Liver (tissue), 9 donors: ENCODE data around the gene SLC6A2. TPM values are rescaled to one million over a fixed set of nuclear protein-coding genes. Genes with fewer than 3 reads are reported as not detected.

Source experiments
- DNase-seq: peaks from one replicate; pipeline ENCODE4 v3.0.0-alpha.2; 2017; ENCODE audit warnings: low spot score
- H3K27ac ChIP-seq, 2 donors: one replicate each; pipeline ENCODE4 v1.7.0; 2013; ENCODE audit warnings: inconsistent platforms in 2 of 2, low read length in 2 of 2, control low read depth in 1 of 2, low read depth in 1 of 2, mild to moderate bottlenecking in 1 of 2
- H3K27me3 ChIP-seq, 4 donors: one replicate each; pipeline versions ENCODE4 v1.6.1 to v1.7.0; 2013; ENCODE audit warnings: low read length in 3 of 4, inconsistent platforms in 1 of 4, mild to moderate bottlenecking in 1 of 4, moderate library complexity in 1 of 4; ENCODE audit not compliant: control insufficient read depth in 4 of 4, insufficient read depth in 4 of 4
- H3K36me3 ChIP-seq, 4 donors: one replicate each; pipeline versions ENCODE4 v1.6.1 to v1.7.0; 2013; ENCODE audit warnings: low read length in 3 of 4, mild to moderate bottlenecking in 3 of 4, low read depth in 1 of 4, moderate library complexity in 1 of 4; ENCODE audit not compliant: control insufficient read depth in 4 of 4, insufficient read depth in 3 of 4
- H3K4me1 ChIP-seq, 4 donors: one replicate each; pipeline versions ENCODE4 v1.6.1 to v1.7.0; 2013; ENCODE audit warnings: low read length in 3 of 4, mild to moderate bottlenecking in 3 of 4, moderate library complexity in 1 of 4; ENCODE audit not compliant: control insufficient read depth in 4 of 4, insufficient read depth in 4 of 4
- H3K4me3 ChIP-seq, 3 donors: one replicate each; pipeline versions ENCODE4 v1.6.1 to v1.7.0; 2013; ENCODE audit warnings: low read length in 3 of 3, control low read depth in 1 of 3, low read depth in 1 of 3, mild to moderate bottlenecking in 1 of 3
- H3K9ac ChIP-seq, 2 donors: one replicate each; pipeline ENCODE4 v1.7.0; 2013; ENCODE audit warnings: low read length in 2 of 2, mild to moderate bottlenecking in 2 of 2, moderate library complexity in 2 of 2, control low read depth in 1 of 2, low read depth in 1 of 2
- H3K9me3 ChIP-seq, 4 donors: one replicate each; pipeline versions ENCODE4 v1.6.1 to v1.7.0; 2013; ENCODE audit warnings: low read length in 3 of 4; ENCODE audit not compliant: control insufficient read depth in 4 of 4
- ATF3 ChIP-seq: IDR thresholded peaks from 2 replicates; pipeline ENCODE4 v1.6.1; 2016; ENCODE audit warnings: antibody characterized with exemption
- CTCF ChIP-seq: fragments of 150-350 bp; IDR thresholded peaks from 2 replicates; pipeline ENCODE4 v1.5.1; 2017; ENCODE audit warnings: improper control_type of control experiment, low read depth, low read length; ENCODE audit not compliant: missing input control
- EGR1 ChIP-seq, 2 donors: IDR thresholded peaks; 2 replicates each; pipeline ENCODE4 v1.6.1; 2016 to 2018; ENCODE audit warnings: antibody characterized with exemption in 2 of 2, low read depth in 2 of 2
- FOXA1 ChIP-seq: IDR thresholded peaks from 2 replicates; pipeline ENCODE4 v1.6.1; 2016; ENCODE audit warnings: antibody characterized with exemption
- FOXA2 ChIP-seq: IDR thresholded peaks from 2 replicates; pipeline ENCODE4 v1.6.1; 2016; ENCODE audit warnings: antibody characterized with exemption
- GABPA ChIP-seq, 2 donors: IDR thresholded peaks in 1 of 2; conservative IDR thresholded peaks in 1 of 2; 2 replicates each; pipeline ENCODE4 v1.6.1; 2016; ENCODE audit warnings: antibody characterized with exemption in 2 of 2, mild to moderate bottlenecking in 1 of 2, moderate library complexity in 1 of 2
- HNF4A ChIP-seq, 2 donors: conservative IDR thresholded peaks; 2 replicates each; pipeline ENCODE4 v1.6.1; 2016; ENCODE audit warnings: antibody characterized with exemption in 2 of 2, mild to moderate bottlenecking in 2 of 2
- HNF4G ChIP-seq: IDR thresholded peaks from 2 replicates; pipeline ENCODE4 v1.6.1; 2016; ENCODE audit warnings: antibody characterized with exemption
- JUND ChIP-seq, 2 donors: IDR thresholded peaks; 2 replicates each; pipeline ENCODE4 v1.6.1; 2016; ENCODE audit warnings: antibody characterized with exemption in 2 of 2
- MAX ChIP-seq: IDR thresholded peaks from 2 replicates; pipeline ENCODE4 v1.6.1; 2016; ENCODE audit warnings: antibody characterized with exemption
- NR2F2 ChIP-seq: IDR thresholded peaks from 2 replicates; pipeline ENCODE4 v1.6.1; 2016; ENCODE audit warnings: antibody characterized with exemption
- RAD21 ChIP-seq, 2 donors: IDR thresholded peaks; 2 replicates each; pipeline ENCODE4 v1.6.1; 2016; ENCODE audit warnings: antibody characterized with exemption in 2 of 2, mild to moderate bottlenecking in 2 of 2
- RXRA ChIP-seq, 2 donors: IDR thresholded peaks; 2 replicates each; pipeline ENCODE4 v1.6.1; 2017 to 2018; ENCODE audit warnings: antibody characterized with exemption in 2 of 2, mild to moderate bottlenecking in 1 of 2
- SP1 ChIP-seq: IDR thresholded peaks from 2 replicates; pipeline ENCODE4 v1.6.1; 2018; ENCODE audit warnings: antibody characterized with exemption, mild to moderate bottlenecking
- TAF1 ChIP-seq: conservative IDR thresholded peaks from 2 replicates; pipeline ENCODE4 v1.6.1; 2016; ENCODE audit warnings: antibody characterized with exemption, mild to moderate bottlenecking
- YY1 ChIP-seq: IDR thresholded peaks from 2 replicates; pipeline ENCODE4 v1.6.1; 2016; ENCODE audit warnings: antibody characterized with exemption, mild to moderate bottlenecking
- ZBTB33 ChIP-seq: IDR thresholded peaks from 2 replicates; pipeline ENCODE4 v1.6.1; 2016; ENCODE audit warnings: antibody characterized with exemption
- WGBS: extraction: QIAGEN DNeasy Blood & Tissue Kit; methylation state at CpG from one replicate; pipeline ENCODE4 v1.1.7; 2013; 5-methylcytosine and 5-hydroxymethylcytosine counted together
- polyA plus RNA-seq, 2 donors: library from polyadenylated mRNA; stranded (reverse) in 1 of 2; unstranded in 1 of 2; fragments of 200-250 nt in 1 of 2; fragments of >200 nt in 1 of 2; fragmentation: Nextera tagmentation in 1 of 2; extraction: Ambion mirVana in 1 of 2; gene quantifications; one replicate each; pipeline versions ENCODE4 v1.2.1 to v1.2.3, GENCODE V29; 2013 to 2015
- total RNA-seq, 2 donors: library from RNA; depleted of rRNA; stranded (reverse); fragments of >200 nt; gene quantifications; one replicate each; pipeline ENCODE4 v1.2.3, GENCODE V29; 2014
- donor health status: healthy.
- donor health status: healthy.
- donor health status: healthy.
- donor health status: healthy.
- donor health status: healthy.

Gene SLC6A2
- total and polyA plus RNA-seq, 4 donors, result under 0.01 to 0.10 (median 0.07) TPM; not detected in 1

GRCh38 chr16:55640701-55641327 is 15.0 kb upstream of the SLC6A2 start:
- WGBS, result 93% methylated on average over 9 of the region's 9 CpGs
- Histone ChIP-seq H3K4me1 (peaks cover 2 to 24% (median 17%) of the 10 kb centered on the region in 4 donors), H3K27me3 (no peaks in the 10 kb centered on the region), H3K9ac (no peak overlapping the region), H3K27ac (no peak overlapping the region), H3K9me3 (no peaks in the 10 kb centered on the region), H3K4me3 (no peak overlapping the region), H3K36me3 (no peaks in the 10 kb centered on the region)
- DNase-seq, result no peak
- TF ChIP-seq RXRA (IDR thresholded peaks at IDR 0.05) (no peak), SP1 (no peak), FOXA1 (no peak), JUND (IDR thresholded peaks at IDR 0.05) (no peak), NR2F2 (no peak), EGR1 (IDR thresholded peaks at IDR 0.05; ENCODE audit: low read depth in 2 of 2) (no peak), YY1 (no peak), CTCF (no peak), RAD21 (IDR thresholded peaks at IDR 0.05) (no peak), TAF1 (no peak), HNF4A (conservative IDR thresholded peaks at IDR 0.05) (no peak), FOXA2 (no peak), HNF4G (no peak), ATF3 (no peak)

GRCh38 chr16:55641430-55642056 is 14.2 kb upstream of the SLC6A2 start:
- Histone ChIP-seq H3K4me3 (no peak overlapping the region), H3K27me3 (no peaks in the 10 kb centered on the region), H3K27ac (no peak overlapping the region), H3K4me1 (peaks cover 2 to 20% (median 12%) of the 10 kb centered on the region in 4 donors), H3K9ac (no peak overlapping the region), H3K36me3 (no peaks in the 10 kb centered on the region), H3K9me3 (no peaks in the 10 kb centered on the region)
- TF ChIP-seq HNF4A (conservative IDR thresholded peaks at IDR 0.05) (no peak), YY1 (no peak), RAD21 (IDR thresholded peaks at IDR 0.05) (no peak), EGR1 (IDR thresholded peaks at IDR 0.05; ENCODE audit: low read depth in 2 of 2) (no peak), CTCF (no peak), HNF4G (no peak), ATF3 (no peak), RXRA (IDR thresholded peaks at IDR 0.05) (no peak), MAX (no peak), GABPA (IDR thresholded peaks at IDR 0.05 in 1 of 2, conservative IDR thresholded peaks at IDR 0.05 in 1 of 2) (no peak), TAF1 (no peak), SP1 (no peak), NR2F2 (no peak), FOXA1 (no peak), JUND (IDR thresholded peaks at IDR 0.05) (no peak), ZBTB33 (no peak), FOXA2 (no peak)
- no peak for DNase-seq
- 66% methylated on average over 7 of the region's 7 CpGs for WGBS
